ENCODE data around the gene SLC16A6. TPM values are rescaled to one million over a fixed set of nuclear protein-coding genes. Genes with fewer than 3 reads are reported as not detected.
"Not testable (repeated sequence)": the region's sequence is repeated elsewhere in the genome, so short reads cannot be mapped to it uniquely, and the experiment has no call there.

The SLC16A6 gene
- total RNA-seq: 2.1 and 2.7 TPM in 2 replicates
- long read RNA-seq, transcript SLC16A6-202 (6 exons, 2,659 nt): major isoform, 10 of 10 reads
- long read RNA-seq, partial matches to known transcripts: 0 of 10 reads
- long read RNA-seq, other reads (novel, unspliced or antisense): 0 of 10 reads

- Mint-ChIP-seq H3K27me3 (ENCODE audit: unreplicated experiment) (peaks cover 19% of the 10 kb centered on the region), H3K27ac (ENCODE audit: unreplicated experiment) (peak within 1 kb of the TSS; percentile 77), H3K4me1 (ENCODE audit: unreplicated experiment) (peaks cover 13% of the 10 kb centered on the region), H3K9me3 (ENCODE audit: unreplicated experiment) (no peaks in the 10 kb centered on the region), H3K36me3 (ENCODE audit: unreplicated experiment) (peaks cover 2% of the 10 kb centered on the region), H3K4me3 (ENCODE audit: unreplicated experiment) (peak within 1 kb of the TSS; percentile 81)
- DNase-seq (ENCODE audit: extremely low spot score, unreplicated experiment): peak; percentile 85
- no peak for TF ChIP-seq CTCF (IDR thresholded peaks at IDR 0.05)
Measured at GRCh38 chr17:68290955-68291835, at the start of gene SLC16A6, which contains the start of gene ARSG. Gene SLC16A6, minus strand, starts transcription at chr17:68291127. Its CDS starts 12,807 bp downstream, at chr17:68278320. Gene ARSG, plus strand, starts transcription at chr17:68291495. Its CDS starts 15,999 bp downstream, at chr17:68307494.

GRCh38 chr17:68334393-68334792 is 43.5 kb upstream of the SLC16A6 start:
- H3K4me1 Mint-ChIP-seq (ENCODE audit: unreplicated experiment): no peaks in the 10 kb centered on the region
- H3K27ac Mint-ChIP-seq (ENCODE audit: unreplicated experiment): no peak overlapping the region
- no peak for DNase-seq (ENCODE audit: extremely low spot score, unreplicated experiment)
- H3K9me3 Mint-ChIP-seq (ENCODE audit: unreplicated experiment): peaks cover 8% of the 10 kb centered on the region
- peaks cover 3% of the 10 kb centered on the region for H3K27me3 Mint-ChIP-seq (ENCODE audit: unreplicated experiment)
- H3K36me3 Mint-ChIP-seq (ENCODE audit: unreplicated experiment): peaks cover 2% of the 10 kb centered on the region
- H3K4me3 Mint-ChIP-seq (ENCODE audit: unreplicated experiment): no peak overlapping the region
- TF ChIP-seq CTCF (IDR thresholded peaks at IDR 0.05): no peak

GRCh38 chr17:68331932-68332331 is 41.0 kb upstream of the SLC16A6 start:
- not testable (repeated sequence) for H3K36me3 Mint-ChIP-seq (ENCODE audit: unreplicated experiment); H3K27ac Mint-ChIP-seq (ENCODE audit: unreplicated experiment); H3K27me3 Mint-ChIP-seq (ENCODE audit: unreplicated experiment); H3K9me3 Mint-ChIP-seq (ENCODE audit: unreplicated experiment); H3K4me3 Mint-ChIP-seq (ENCODE audit: unreplicated experiment); H3K4me1 Mint-ChIP-seq (ENCODE audit: unreplicated experiment); DNase-seq (ENCODE audit: extremely low spot score, unreplicated experiment)

- Mint-ChIP-seq H3K4me3 (ENCODE audit: unreplicated experiment) (no peak overlapping the region), H3K9me3 (ENCODE audit: unreplicated experiment) (peaks cover 8% of the 10 kb centered on the region), H3K4me1 (ENCODE audit: unreplicated experiment) (peaks cover 2% of the 10 kb centered on the region), H3K27ac (ENCODE audit: unreplicated experiment) (no peak overlapping the region), H3K36me3 (ENCODE audit: unreplicated experiment) (peaks cover 2% of the 10 kb centered on the region), H3K27me3 (ENCODE audit: unreplicated experiment) (peaks cover 3% of the 10 kb centered on the region)
- DNase-seq (ENCODE audit: extremely low spot score, unreplicated experiment): no peak
- TF ChIP-seq CTCF (IDR thresholded peaks at IDR 0.05): no peak
Measured at GRCh38 chr17:68329331-68329730, 38.4 kb upstream of the SLC16A6 start.

- no peak for DNase-seq (ENCODE audit: extremely low spot score, unreplicated experiment)
- Mint-ChIP-seq H3K4me1 (ENCODE audit: unreplicated experiment) (peaks cover 2% of the 10 kb centered on the region), H3K27me3 (ENCODE audit: unreplicated experiment) (peaks cover 3% of the 10 kb centered on the region), H3K9me3 (ENCODE audit: unreplicated experiment) (peaks cover 8% of the 10 kb centered on the region), H3K27ac (ENCODE audit: unreplicated experiment) (no peak overlapping the region), H3K36me3 (ENCODE audit: unreplicated experiment) (peaks cover 2% of the 10 kb centered on the region), H3K4me3 (ENCODE audit: unreplicated experiment) (no peak overlapping the region)
- no peak for TF ChIP-seq CTCF (IDR thresholded peaks at IDR 0.05)
Measured at GRCh38 chr17:68328676-68329075, 37.7 kb upstream of the SLC16A6 start.

Measured in osteocyte (in vitro differentiated cells).